ENCODE results near the gene SHKBP1.

- TF ChIP-seq EZH2 (IDR thresholded peaks at IDR 0.05; ENCODE audit: insufficient read depth, low read length) (no peak), CTCF (IDR thresholded peaks at IDR 0.05; ENCODE audit: insufficient read depth, low read depth, low read length) (no peak)
Observed at GRCh38 chr19:40623403-40624251, 47.0 kb downstream of the SHKBP1 start.

All from astrocyte (in vitro differentiated cells and primary cell).